Gastroesophageal sphincter (tissue), 4 donors: ENCODE results near the gene HMOX2. TPM values are rescaled to one million over a fixed set of nuclear protein-coding genes. Genes with fewer than 3 reads are reported as not detected.

ENCODE experiments used
- ATAC-seq: fragments of 150-250 bp; one replicate; pipeline ENCODE4 v1.9.1; 2016; ENCODE audit warnings: mild to moderate bottlenecking, moderate library complexity
- H3K27ac ChIP-seq, 4 donors: fragments of 200-600 bp; sonication (generic) in 3 of 4; 1 replicate in 3 of 4; 2 replicates in 1 of 4; pipeline ENCODE4 v1.5.1; 2016 to 2019
- H3K27me3 ChIP-seq: fragments of 200-600 bp; sonication (generic); one replicate; pipeline ENCODE4 v1.5.1; 2019
- H3K36me3 ChIP-seq, 2 donors: fragments of 200-600 bp; sonication (generic); one replicate each; pipeline ENCODE4 v1.5.1; 2019; ENCODE audit warnings: control low read depth in 1 of 2
- H3K4me1 ChIP-seq, 3 donors: fragments of 200-600 bp; sonication (generic); 1 replicate in 2 of 3; 2 replicates in 1 of 3; pipeline ENCODE4 v1.5.1; 2016 to 2019; ENCODE audit warnings: control low read depth in 2 of 3
- H3K4me3 ChIP-seq, 2 donors: fragments of 200-600 bp; sonication (generic); one replicate each; pipeline ENCODE4 v1.5.1; 2019; ENCODE audit warnings: mild to moderate bottlenecking in 1 of 2, moderate library complexity in 1 of 2
- H3K9me3 ChIP-seq, 3 donors: fragments of 200-600 bp; sonication (generic); one replicate each; pipeline ENCODE4 v1.5.1; 2017 to 2019; ENCODE audit warnings: control low read depth in 2 of 3
- CTCF ChIP-seq, 4 experiments: fragments of 200-600 bp in 2 of 4; fragments of 450-650 bp in 2 of 4; sonication (generic) in 1 of 4; IDR thresholded peaks; one replicate each; pipeline ENCODE4 v1.5.1; 2017 to 2019; ENCODE audit warnings: antibody characterized with exemption in 4 of 4, mild to moderate bottlenecking in 2 of 4, moderate library complexity in 2 of 4
- EP300 ChIP-seq: sonication (generic); formaldehyde crosslinking; IDR thresholded peaks from one replicate; pipeline ENCODE4 v1.6.1; 2017; ENCODE audit warnings: antibody characterized with exemption, mild to moderate bottlenecking
- POLR2A ChIP-seq, 2 donors: fragments of 450-650 bp; IDR thresholded peaks; one replicate each; pipeline ENCODE4 v1.6.1; 2017; ENCODE audit warnings: antibody characterized with exemption in 2 of 2, mild to moderate bottlenecking in 2 of 2, moderate library complexity in 1 of 2
- POLR2AphosphoS5 ChIP-seq: sonication (generic); formaldehyde crosslinking; IDR thresholded peaks from one replicate; pipeline ENCODE4 v1.6.1; 2017; ENCODE audit warnings: antibody characterized with exemption
- WGBS, 2 donors: methylation state at CpG; one replicate each; pipeline ENCODE4 v1.1.5; 2018; ENCODE audit warnings: low coverage in 1 of 2; 5-methylcytosine and 5-hydroxymethylcytosine counted together
- total RNA-seq, 4 donors: library from RNA; depleted of rRNA; stranded (reverse); fragments of >200 nt; gene quantifications; one replicate each; pipeline ENCODE4 v1.1.0, GENCODE V29; 2016

The HMOX2 gene
- total RNA-seq, 4 donors from 2014 or later, result 26.3 to 66.3 (median 36.2) TPM

DNA sequence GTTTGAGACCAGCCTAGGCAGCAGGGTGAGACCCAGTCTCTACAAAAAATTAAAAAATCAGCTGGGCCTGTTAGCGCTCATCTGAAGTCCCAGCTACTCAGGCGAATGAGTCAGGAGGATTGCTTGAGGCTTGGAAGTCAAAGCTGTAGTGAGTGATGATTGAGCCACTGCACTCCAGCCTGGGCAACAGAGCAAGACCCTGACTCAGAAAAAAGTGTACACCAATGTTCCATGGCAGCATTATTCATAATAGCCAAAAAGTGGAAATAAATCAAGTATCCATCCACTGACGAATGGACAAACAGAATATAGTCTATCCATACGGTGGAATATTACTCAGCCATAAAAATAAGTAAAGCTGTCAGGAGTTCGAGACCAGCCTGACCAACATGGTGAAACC is 4.3 kb upstream of the HMOX2 start:
- no peaks in the 10 kb centered on the region for H3K9me3 ChIP-seq
- no peak overlapping the region for H3K27ac ChIP-seq
- no peaks in the 10 kb centered on the region for H3K27me3 ChIP-seq
- peaks cover 0 to 36% (median 3%) of the 10 kb centered on the region in 3 donors for H3K4me1 ChIP-seq
- no peak for TF ChIP-seq CTCF (IDR thresholded peaks at IDR 0.05)
- TF ChIP-seq EP300, result no peak
- TF ChIP-seq POLR2AphosphoS5, result no peak
- TF ChIP-seq POLR2A (IDR thresholded peaks at IDR 0.05), result no peak
- peaks cover 0 to 30% of the 10 kb centered on the region in 2 donors for H3K36me3 ChIP-seq
- whole genome bisulfite sequencing, 2 donors, result 96 to 100% methylated on average over 4 to 5 of the region's 5 CpGs
- H3K4me3 ChIP-seq, result no peak overlapping the region
- no peak for ATAC-seq

DNA sequence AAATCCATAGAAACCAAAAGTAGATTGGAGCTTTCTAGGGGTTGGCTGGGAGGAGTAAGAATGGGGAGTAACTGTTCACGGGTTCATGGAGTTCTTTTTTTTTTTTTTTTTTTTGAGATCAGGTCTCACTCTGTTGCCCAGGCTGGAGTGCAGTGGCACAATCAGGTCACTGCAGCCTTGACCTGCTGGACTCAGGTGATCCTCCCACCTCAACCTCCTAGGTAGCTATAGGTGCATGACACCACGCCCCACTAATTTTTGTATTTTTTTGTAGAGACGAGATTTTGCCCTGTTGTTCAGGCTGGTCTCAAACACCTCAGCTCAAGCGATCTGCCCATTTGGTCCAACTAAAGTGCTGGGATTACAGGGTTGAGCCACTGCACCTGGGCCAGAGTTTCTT is 3.3 kb upstream of the HMOX2 start:
- Histone ChIP-seq H3K9me3 (no peaks in the 10 kb centered on the region), H3K36me3 (peaks cover 0 to 20% of the 10 kb centered on the region in 2 donors), H3K4me3 (no peak overlapping the region), H3K27me3 (no peaks in the 10 kb centered on the region), H3K27ac (no peak overlapping the region), H3K4me1 (peaks cover 0 to 46% (median 10%) of the 10 kb centered on the region in 3 donors)
- no peak for ATAC-seq
- WGBS, 2 donors, result 61 to 67% methylated on average over 1 to 4 of the region's 4 CpGs
- TF ChIP-seq EP300, result no peak
- no peak for TF ChIP-seq CTCF (IDR thresholded peaks at IDR 0.05)
- TF ChIP-seq POLR2A (IDR thresholded peaks at IDR 0.05), result no peak
- no peak for TF ChIP-seq POLR2AphosphoS5

GRCh38 chr16:4474192-4474961 is 1.8 kb upstream of the HMOX2 start, which contains the start of gene NMRAL1:
TSS of gene NMRAL1 (minus strand) at chr16:4474625. CDS start at chr16:4474132, 493 bp downstream.
- H3K4me1 ChIP-seq, result peaks cover 0 to 50% (median 12%) of the 10 kb centered on the region in 3 donors
- no peaks in the 10 kb centered on the region for H3K9me3 ChIP-seq
- WGBS, 2 donors, result 5 to 18% methylated on average over 5 to 21 of the region's 60 CpGs
- ATAC-seq, result peak; percentile 78
- H3K36me3 ChIP-seq, result peaks cover 0 to 7% of the 10 kb centered on the region in 2 donors
- H3K4me3 ChIP-seq, result peak within 1 kb of the TSS; percentile 76 to 80
- TF ChIP-seq EP300, result no peak
- TF ChIP-seq POLR2A (IDR thresholded peaks at IDR 0.05), result peak; percentile 26 to 32
- peak; percentile 71 for TF ChIP-seq POLR2AphosphoS5
- TF ChIP-seq CTCF (IDR thresholded peaks at IDR 0.05), result peak in 1 of 4 experiments; percentile 36
- peak within 1 kb of the TSS; percentile 51 to 85 (median 82) for H3K27ac ChIP-seq
- H3K27me3 ChIP-seq, result no peaks in the 10 kb centered on the region

DNA sequence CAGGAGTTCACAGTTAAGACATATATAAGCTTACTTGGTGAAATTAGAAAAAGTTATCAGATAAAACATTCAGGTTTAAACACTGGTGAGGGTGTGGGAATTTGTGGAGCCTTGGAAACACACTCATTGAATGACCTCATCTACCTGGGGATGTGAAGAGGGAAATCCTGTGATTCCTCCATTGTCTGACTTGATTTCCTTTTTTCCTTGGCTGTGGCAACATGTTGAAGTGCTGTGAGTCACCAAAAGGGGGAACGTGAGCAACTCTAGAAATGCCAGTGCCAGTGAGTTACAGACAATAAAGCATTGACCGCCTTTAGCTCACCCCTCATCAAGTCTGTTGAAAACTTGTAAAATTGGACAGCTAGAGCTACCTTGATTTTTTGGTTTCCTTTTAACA is 1.8 kb downstream of the HMOX2 start:
- Histone ChIP-seq H3K36me3 (no peaks in the 10 kb centered on the region), H3K9me3 (no peaks in the 10 kb centered on the region), H3K27me3 (no peaks in the 10 kb centered on the region), H3K4me1 (peaks cover 0 to 53% (median 12%) of the 10 kb centered on the region in 3 donors), H3K4me3 (no peak overlapping the region), H3K27ac (no peak overlapping the region)
- ATAC-seq, result no peak
- WGBS, 2 donors, result 54 to 83% methylated on average over 1 to 2 of the region's 2 CpGs
- TF ChIP-seq EP300 (no peak), CTCF (IDR thresholded peaks at IDR 0.05) (no peak), POLR2A (IDR thresholded peaks at IDR 0.05) (no peak)

DNA sequence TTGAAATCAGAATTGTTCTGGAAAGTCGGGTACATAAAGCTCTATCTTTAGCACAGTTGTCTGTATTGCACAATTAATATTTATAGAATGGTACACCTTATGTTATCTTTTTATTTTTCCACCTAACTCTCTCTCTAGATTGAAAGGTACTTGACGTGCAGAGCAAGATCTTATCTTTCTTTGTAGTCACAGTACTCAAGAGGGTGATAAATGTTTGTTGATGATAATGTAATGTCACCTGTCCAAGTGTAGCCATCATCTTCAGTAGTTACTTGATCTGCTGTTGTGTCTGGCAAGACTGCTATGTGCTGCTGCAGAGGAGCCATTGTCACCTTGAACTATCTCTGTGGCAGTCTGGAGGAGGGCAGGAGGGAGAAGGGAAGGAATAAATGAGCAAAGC is 5.3 kb downstream of the HMOX2 start:
- TF ChIP-seq EP300, result no peak
- TF ChIP-seq POLR2A (IDR thresholded peaks at IDR 0.05), result no peak
- TF ChIP-seq CTCF (IDR thresholded peaks at IDR 0.05), result no peak
- TF ChIP-seq POLR2AphosphoS5, result no peak
- Histone ChIP-seq H3K27ac (no peak overlapping the region), H3K4me3 (no peak overlapping the region), H3K4me1 (peaks cover 0 to 27% (median 9%) of the 10 kb centered on the region in 3 donors), H3K27me3 (no peaks in the 10 kb centered on the region), H3K36me3 (peaks cover 0 to 29% of the 10 kb centered on the region in 2 donors), H3K9me3 (no peaks in the 10 kb centered on the region)
- ATAC-seq, result no peak
- 67% methylated on average over 2 of the region's 2 CpGs; no CpG with 5 or more reads in 1 of the 2 donors for WGBS, 2 donors
